NB4 (cell line): ENCODE results near the gene ABI3.

Experiments used
- CTCF ChIP-seq: IDR thresholded peaks from one replicate; pipeline ENCODE4 v1.5.1; 2012; ENCODE audit warnings: low read depth, low read length
- MYC ChIP-seq: IDR thresholded peaks from 2 replicates; pipeline ENCODE4 v1.6.1; 2011; ENCODE audit warnings: low read depth, low read length
- POLR2A ChIP-seq: IDR thresholded peaks from 2 replicates; pipeline ENCODE4 v1.6.1; 2011; ENCODE audit warnings: mild to moderate bottlenecking; ENCODE audit not compliant: insufficient read length; ENCODE audit errors: extremely low read depth

- TF ChIP-seq CTCF: no peak
- no peak for TF ChIP-seq POLR2A
- TF ChIP-seq MYC: no peak
Observed at GRCh38 chr17:49168706-49169105, 41.8 kb upstream of the ABI3 start.
